Brain microvascular endothelial cell (primary cell): ENCODE results near the gene FBL.

Source experiments
- DNase-seq: peaks from one replicate; pipeline ENCODE4 v3.0.0-alpha.2; 2020
- H3K27ac ChIP-seq: fragments of 250-450 bp; sonication (Bioruptor Pico); 2 replicates; pipeline ENCODE4 v1.5.1; 2020; ENCODE audit warnings: mild to moderate bottlenecking, moderate library complexity
- H3K27me3 ChIP-seq: fragments of 250-450 bp; sonication (Bioruptor Pico); replicated peaks from 2 replicates; pipeline ENCODE4 v1.5.1; 2020; ENCODE audit warnings: mild to moderate bottlenecking
- H3K36me3 ChIP-seq: fragments of 250-450 bp; sonication (Bioruptor Pico); replicated peaks from 2 replicates; pipeline ENCODE4 v1.5.1; 2020; ENCODE audit warnings: mild to moderate bottlenecking
- H3K4me3 ChIP-seq: 2 replicates; pipeline ENCODE4 v1.5.1; 2011; ENCODE audit warnings: low read depth, mild to moderate bottlenecking, control low read depth, low read length, moderate library complexity
- in situ Hi-C: cut with HindIII; loops from 2 replicates; pipeline ENCODE4 v1.10.0; 2017; ENCODE audit warnings: low sequenced_read_pairs, low pct_ligation_motif_present
- TF ChIP-seq, protein P1 (sequence below): IDR thresholded peaks from 2 replicates; pipeline ENCODE4 v1.5.1; 2011; ENCODE audit warnings: low read depth, mild to moderate bottlenecking, moderate library complexity, low read length, control low read depth, inconsistent platforms; ENCODE audit errors: missing control alignments

Gene FBL

GRCh38 chr19:39824143-39825092, 21.8 kb downstream of the FBL start:
- peaks cover 12% of the 10 kb centered on the region for H3K36me3 ChIP-seq

GRCh38 chr19:39823686-39824085, 22.5 kb downstream of the FBL start:
- H3K36me3 ChIP-seq = peaks cover 11% of the 10 kb centered on the region
- no peaks in the 10 kb centered on the region for H3K27me3 ChIP-seq
- DNase-seq = no peak
- peak overlapping the region; percentile 81 for H3K4me3 ChIP-seq
- in situ Hi-C loops = no loop called here
- TF ChIP-seq, protein P1, sequence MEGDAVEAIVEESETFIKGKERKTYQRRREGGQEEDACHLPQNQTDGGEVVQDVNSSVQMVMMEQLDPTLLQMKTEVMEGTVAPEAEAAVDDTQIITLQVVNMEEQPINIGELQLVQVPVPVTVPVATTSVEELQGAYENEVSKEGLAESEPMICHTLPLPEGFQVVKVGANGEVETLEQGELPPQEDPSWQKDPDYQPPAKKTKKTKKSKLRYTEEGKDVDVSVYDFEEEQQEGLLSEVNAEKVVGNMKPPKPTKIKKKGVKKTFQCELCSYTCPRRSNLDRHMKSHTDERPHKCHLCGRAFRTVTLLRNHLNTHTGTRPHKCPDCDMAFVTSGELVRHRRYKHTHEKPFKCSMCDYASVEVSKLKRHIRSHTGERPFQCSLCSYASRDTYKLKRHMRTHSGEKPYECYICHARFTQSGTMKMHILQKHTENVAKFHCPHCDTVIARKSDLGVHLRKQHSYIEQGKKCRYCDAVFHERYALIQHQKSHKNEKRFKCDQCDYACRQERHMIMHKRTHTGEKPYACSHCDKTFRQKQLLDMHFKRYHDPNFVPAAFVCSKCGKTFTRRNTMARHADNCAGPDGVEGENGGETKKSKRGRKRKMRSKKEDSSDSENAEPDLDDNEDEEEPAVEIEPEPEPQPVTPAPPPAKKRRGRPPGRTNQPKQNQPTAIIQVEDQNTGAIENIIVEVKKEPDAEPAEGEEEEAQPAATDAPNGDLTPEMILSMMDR = no peak
- no peak overlapping the region for H3K27ac ChIP-seq

More at GRCh38 chr19:39824143-39825092, 21.8 kb downstream of the FBL start:
- Histone ChIP-seq H3K4me3 (peak overlapping the region; percentile 81), H3K27me3 (no peaks in the 10 kb centered on the region), H3K27ac (peak overlapping the region; percentile 9)
- TF ChIP-seq, protein P1 = no peak
- in situ Hi-C loops = no loop called here
- peak; percentile 93 for DNase-seq

GRCh38 chr19:39820696-39821095, 25.5 kb downstream of the FBL start:
- in situ Hi-C loops = no loop called here
- no peak for DNase-seq

GRCh38 chr19:39819786-39820185, 26.4 kb downstream of the FBL start:
- no peaks in the 10 kb centered on the region for H3K27me3 ChIP-seq
- TF ChIP-seq, protein P1 = no peak
- H3K36me3 ChIP-seq = no peaks in the 10 kb centered on the region
- DNase-seq = no peak
- H3K27ac ChIP-seq = no peak overlapping the region
- in situ Hi-C loops = no loop called here
- H3K4me3 ChIP-seq = no peak overlapping the region

More at GRCh38 chr19:39820696-39821095, 25.5 kb downstream of the FBL start:
- Histone ChIP-seq H3K27ac (no peak overlapping the region), H3K36me3 (peaks cover 1% of the 10 kb centered on the region), H3K27me3 (no peaks in the 10 kb centered on the region), H3K4me3 (no peak overlapping the region)
- TF ChIP-seq, protein P1 = no peak

GRCh38 chr19:39818626-39819097, 27.5 kb downstream of the FBL start:
- Histone ChIP-seq H3K36me3 (no peaks in the 10 kb centered on the region), H3K27me3 (no peaks in the 10 kb centered on the region), H3K27ac (no peak overlapping the region), H3K4me3 (no peak overlapping the region)
- TF ChIP-seq, protein P1 = no peak
- DNase-seq = no peak
- in situ Hi-C loops = no loop called here
